H9 (cell line): ENCODE measurements around the gene SLIT1. TPM values are rescaled to one million over a fixed set of nuclear protein-coding genes. Genes with fewer than 3 reads are reported as not detected.

Experiments used
- DNase-seq: peaks from one replicate; pipeline ENCODE4 v3.0.0-alpha.2; 2017
- H2AFZ ChIP-seq: one replicate; pipeline ENCODE4 v1.6.1; 2013; ENCODE audit warnings: mild to moderate bottlenecking, low read length, control low read depth, moderate library complexity
- H2AK5ac ChIP-seq: 2 replicates; pipeline ENCODE4 v1.6.1; 2013; ENCODE audit warnings: low read length, control low read depth, mixed read lengths; ENCODE audit not compliant: insufficient read length
- H2BK120ac ChIP-seq: one replicate; pipeline ENCODE4 v1.6.1; 2013; ENCODE audit warnings: low read depth, mild to moderate bottlenecking, low read length, control low read depth, inconsistent platforms; ENCODE audit not compliant: poor library complexity, severe bottlenecking
- H2BK12ac ChIP-seq: 2 replicates; pipeline ENCODE4 v1.6.1; 2013; ENCODE audit warnings: low read length, control low read depth, mixed read lengths, low read depth; ENCODE audit not compliant: insufficient read length
- H2BK15ac ChIP-seq: 2 replicates; pipeline ENCODE4 v1.6.1; 2013; ENCODE audit warnings: low read depth, low read length, control low read depth
- H2BK20ac ChIP-seq: one replicate; pipeline ENCODE4 v1.6.1; 2013; ENCODE audit warnings: low read depth, mild to moderate bottlenecking, low read length, control low read depth, inconsistent platforms; ENCODE audit not compliant: poor library complexity, severe bottlenecking
- H2BK5ac ChIP-seq: 2 replicates; pipeline ENCODE4 v1.6.1; 2013; ENCODE audit warnings: low read length, control low read depth, mixed read lengths; ENCODE audit not compliant: insufficient read length
- H3K14ac ChIP-seq: 2 replicates; pipeline ENCODE4 v1.6.1; 2013; ENCODE audit warnings: low read length, control low read depth; ENCODE audit not compliant: insufficient read depth
- H3K18ac ChIP-seq: 2 replicates; pipeline ENCODE4 v1.6.1; 2013; ENCODE audit warnings: low read depth, mild to moderate bottlenecking, mixed read lengths, low read length, control low read depth; ENCODE audit not compliant: insufficient read length
- H3K23ac ChIP-seq: 2 replicates; pipeline ENCODE4 v1.6.1; 2013; ENCODE audit warnings: low read length, control low read depth, mixed read lengths, low read depth; ENCODE audit not compliant: insufficient read length
- H3K23me2 ChIP-seq: 2 replicates; pipeline ENCODE4 v1.6.1; 2013; ENCODE audit warnings: low read depth, mild to moderate bottlenecking, mixed read lengths, low read length, control low read depth; ENCODE audit not compliant: insufficient read length, poor library complexity, severe bottlenecking
- H3K27ac ChIP-seq: 2 replicates; pipeline ENCODE4 v1.5.1; 2013; ENCODE audit warnings: low read length, control low read depth, mixed read lengths, low read depth; ENCODE audit not compliant: insufficient read length
- H3K27me3 ChIP-seq: 2 replicates; pipeline ENCODE4 v1.6.1; 2013; ENCODE audit warnings: low read length, control low read depth, inconsistent platforms; ENCODE audit not compliant: insufficient read depth
- H3K4ac ChIP-seq: 2 replicates; pipeline ENCODE4 v1.6.1; 2013; ENCODE audit warnings: low read depth, mild to moderate bottlenecking, control low read depth, inconsistent platforms, low read length, moderate library complexity
- H3K4me1 ChIP-seq: 2 replicates; pipeline ENCODE4 v1.6.1; 2013; ENCODE audit warnings: low read length, control low read depth, inconsistent platforms; ENCODE audit not compliant: insufficient read depth
- H3K4me2 ChIP-seq: 2 replicates; pipeline ENCODE4 v1.6.1; 2013; ENCODE audit warnings: low read length, control low read depth, mixed read lengths; ENCODE audit not compliant: insufficient read length, insufficient read depth
- H3K56ac ChIP-seq: 2 replicates; pipeline ENCODE4 v1.6.1; 2013; ENCODE audit warnings: low read depth, mild to moderate bottlenecking, mixed read lengths, low read length, control low read depth; ENCODE audit not compliant: insufficient read length
- H3K79me1 ChIP-seq: 2 replicates; pipeline ENCODE4 v1.6.1; 2013; ENCODE audit warnings: low read depth, mild to moderate bottlenecking, moderate library complexity, low read length, control low read depth, inconsistent platforms; ENCODE audit not compliant: insufficient read depth, poor library complexity, severe bottlenecking
- H3K79me2 ChIP-seq: 2 replicates; pipeline ENCODE4 v1.6.1; 2013; ENCODE audit warnings: low read length, control low read depth, inconsistent platforms; ENCODE audit not compliant: insufficient read depth
- H3K9ac ChIP-seq: 2 replicates; pipeline ENCODE4 v1.6.1; 2013; ENCODE audit warnings: low read length, control low read depth, mixed read lengths; ENCODE audit not compliant: insufficient read length; ENCODE audit errors: extremely low read depth
- H3K9me3 ChIP-seq: one replicate; pipeline ENCODE4 v1.6.1; 2013; ENCODE audit warnings: low read depth, low read length, inconsistent platforms; ENCODE audit not compliant: control insufficient read depth
- H3T11ph ChIP-seq: one replicate; pipeline ENCODE4 v1.6.1; 2013; ENCODE audit warnings: mild to moderate bottlenecking, low read length, control low read depth, inconsistent platforms
- H4K20me1 ChIP-seq: one replicate; pipeline ENCODE4 v1.6.1; 2013; ENCODE audit not compliant: control insufficient read depth, insufficient read length, insufficient read depth
- H4K5ac ChIP-seq: 2 replicates; pipeline ENCODE4 v1.6.1; 2013; ENCODE audit warnings: low read depth, mild to moderate bottlenecking, mixed read lengths, low read length, control low read depth; ENCODE audit not compliant: insufficient read length
- H4K8ac ChIP-seq: replicated peaks from 2 replicates; pipeline ENCODE4 v1.6.1; 2013; ENCODE audit warnings: low read length, control low read depth, mixed read lengths, low read depth; ENCODE audit not compliant: insufficient read length
- H4K91ac ChIP-seq: 2 replicates; pipeline ENCODE4 v1.6.1; 2013; ENCODE audit warnings: low read depth, mild to moderate bottlenecking, moderate library complexity, mixed read lengths, low read length, control low read depth; ENCODE audit not compliant: insufficient read length
- H3K27ac Mint-ChIP-seq, 3 experiments: 2 replicates in 2 of 3; 3 replicates in 1 of 3; pipeline ENCODE4 v1.8.0; 2020 to 2021; ENCODE audit warnings: mixed read lengths in 3 of 3, mild to moderate bottlenecking in 1 of 3, moderate library complexity in 1 of 3
- H3K27me3 Mint-ChIP-seq: 2 replicates; pipeline ENCODE4 v1.8.0; 2021; ENCODE audit warnings: low read depth, mild to moderate bottlenecking, moderate library complexity, mixed read lengths
- H3K36me3 Mint-ChIP-seq, 3 experiments: 2 replicates in 2 of 3; 3 replicates in 1 of 3; pipeline ENCODE4 v1.8.0; 2020 to 2021; ENCODE audit warnings: low read depth in 3 of 3, mixed read lengths in 3 of 3; ENCODE audit not compliant: insufficient read depth in 1 of 3
- H3K4me1 Mint-ChIP-seq, 2 experiments: 2 replicates each; pipeline ENCODE4 v1.8.0; 2020; ENCODE audit warnings: mixed read lengths in 2 of 2
- H3K4me3 Mint-ChIP-seq, 2 experiments: 2 replicates in 1 of 2; 3 replicates in 1 of 2; pipeline ENCODE4 v1.8.0; 2020 to 2021; ENCODE audit warnings: mild to moderate bottlenecking in 2 of 2, mixed read lengths in 2 of 2, moderate library complexity in 1 of 2
- H3K9me3 Mint-ChIP-seq, 2 experiments: 2 replicates in 1 of 2; 3 replicates in 1 of 2; pipeline ENCODE4 v1.8.0; 2020; ENCODE audit warnings: mild to moderate bottlenecking in 2 of 2, mixed read lengths in 2 of 2, moderate library complexity in 1 of 2
- CTCF ChIP-seq: fragments of 200-600 bp; sonication (generic); conservative IDR thresholded peaks from 3 replicates; pipeline ENCODE4 v1.8.0; 2021; ENCODE audit warnings: antibody characterized with exemption, mild to moderate bottlenecking
- WGBS: extraction: QIAGEN DNeasy Blood & Tissue Kit; methylation state at CpG from one replicate; pipeline ENCODE4 v1.1.7; 2013; ENCODE audit warnings: missing lambda C conversion rate, low lambda C conversion rate, mixed read lengths; ENCODE audit not compliant: insufficient read length; ENCODE audit errors: extremely low coverage; 5-methylcytosine and 5-hydroxymethylcytosine counted together
- total RNA-seq: library from RNA; stranded (reverse); gene quantifications from 2 replicates; pipeline ENCODE4 v1.2.1, GENCODE V29; 2021

SLIT1 gene
- total RNA-seq, 1 experiment from 2014 or later: 0.57 TPM

- no peak overlapping the region for H2AFZ ChIP-seq
- H3K27me3 ChIP-seq: no peaks in the 10 kb centered on the region
- no peaks in the 10 kb centered on the region for H3K36me3 Mint-ChIP-seq
- peaks cover 2% of the 10 kb centered on the region for H3K4me1 ChIP-seq
- H4K20me1 ChIP-seq: no peaks in the 10 kb centered on the region
- WGBS: no CpG with 5 or more reads among the region's 6 CpGs
- H3K4me3 Mint-ChIP-seq: no peak overlapping the region
- H3K4me2 ChIP-seq: no peak overlapping the region
- no peaks in the 10 kb centered on the region for H3K23me2 ChIP-seq
- no peak overlapping the region for H3K9ac ChIP-seq
- no peak overlapping the region for H3K23ac ChIP-seq
- H3K27ac Mint-ChIP-seq: no peak overlapping the region
- no peak overlapping the region for H2BK12ac ChIP-seq
- H4K5ac ChIP-seq: no peak overlapping the region
- no peak overlapping the region for H3K56ac ChIP-seq
- no peak overlapping the region for H3K27ac ChIP-seq
- peaks cover 31 to 34% of the 10 kb centered on the region in 2 experiments for H3K4me1 Mint-ChIP-seq
- H2BK15ac ChIP-seq: no peak overlapping the region
- H3K9me3 Mint-ChIP-seq: no peaks in the 10 kb centered on the region
- H3K27me3 Mint-ChIP-seq: no peaks in the 10 kb centered on the region; the same call in none of the 2 replicates
- no peak overlapping the region for H2AK5ac ChIP-seq
- H3K18ac ChIP-seq: no peak overlapping the region
- TF ChIP-seq CTCF: peak; percentile 93
- H4K91ac ChIP-seq: no peak overlapping the region
- H3K14ac ChIP-seq: no peak overlapping the region
- no peak overlapping the region for H2BK20ac ChIP-seq
- no peak overlapping the region for H3K4ac ChIP-seq
- H4K8ac ChIP-seq: no peak overlapping the region
- DNase-seq: peak; percentile 81
- no peaks in the 10 kb centered on the region for H3K79me2 ChIP-seq
- H2BK5ac ChIP-seq: no peak overlapping the region
- H2BK120ac ChIP-seq: no peak overlapping the region
- no peaks in the 10 kb centered on the region for H3K79me1 ChIP-seq
- H3T11ph ChIP-seq: no peak overlapping the region
- no peaks in the 10 kb centered on the region for H3K9me3 ChIP-seq
Measured at GRCh38 chr10:97081621-97082235, 104.0 kb downstream of the SLIT1 start.
